GM12891 (cell line): Measurements from ENCODE around the gene PCMTD2.

Source experiments
- POLR2A ChIP-seq: IDR thresholded peaks from 2 replicates; pipeline ENCODE4 v1.6.1; 2011; ENCODE audit warnings: low read depth, low read length, control low read depth
- POLR2AphosphoS5 ChIP-seq: IDR thresholded peaks from 2 replicates; pipeline ENCODE4 v1.6.1; 2011; ENCODE audit warnings: low read depth, low read length, control low read depth
- SPI1 ChIP-seq: IDR thresholded peaks from 2 replicates; pipeline ENCODE4 v1.6.1; 2011; ENCODE audit warnings: low read depth, low read length, control low read depth
- TAF1 ChIP-seq: IDR thresholded peaks from 2 replicates; pipeline ENCODE4 v1.6.1; 2011; ENCODE audit warnings: low read depth, low read length, control low read depth

DNA sequence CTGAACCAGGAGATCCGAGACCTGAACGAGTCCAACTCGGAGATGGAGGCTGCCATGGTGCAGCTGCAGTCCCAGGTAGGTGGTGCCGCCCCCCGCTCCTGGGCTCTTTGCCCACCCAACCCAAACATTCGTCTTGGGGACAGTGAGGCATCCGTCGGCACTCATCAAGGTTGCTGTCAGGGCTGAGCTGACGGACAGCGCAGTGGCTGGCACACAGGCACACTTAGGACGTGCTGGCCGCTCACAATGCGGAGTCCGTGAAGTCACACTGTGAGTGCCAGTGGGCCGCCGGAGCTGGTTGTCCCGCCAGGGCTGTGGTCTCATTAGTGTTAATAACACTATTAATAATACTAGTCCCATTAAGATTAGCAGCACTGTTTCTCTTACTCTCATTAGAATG lies 18.2 kb upstream of the PCMTD2 start:
- TF ChIP-seq TAF1 (no peak), POLR2AphosphoS5 (no peak), SPI1 (no peak), POLR2A (no peak)
